Uterus (tissue), 2 donors: ENCODE results near the gene MAP3K10.

ENCODE experiments used
- CTCF ChIP-seq, 4 experiments: fragments of 200-600 bp in 2 of 4; fragments of 450-650 bp in 2 of 4; sonication (generic) in 2 of 4; IDR thresholded peaks; one replicate each; pipeline ENCODE4 v1.5.1; 2016 to 2019; ENCODE audit warnings: antibody characterized with exemption in 4 of 4, mild to moderate bottlenecking in 2 of 4, moderate library complexity in 1 of 4
- POLR2A ChIP-seq, 2 donors: fragments of 450-650 bp; IDR thresholded peaks; one replicate each; pipeline ENCODE4 v1.6.1; 2016; ENCODE audit warnings: antibody characterized with exemption in 2 of 2, mild to moderate bottlenecking in 1 of 2, moderate library complexity in 1 of 2

- TF ChIP-seq CTCF (IDR thresholded peaks at IDR 0.05) (no peak), POLR2A (IDR thresholded peaks at IDR 0.05) (no peak)
Measured at GRCh38 chr19:40159744-40160143, 31.5 kb upstream of the MAP3K10 start.
